Hematopoietic multipotent progenitor cell (in vitro differentiated cells): ENCODE results near the gene ITGB3. TPM values are rescaled to one million over a fixed set of nuclear protein-coding genes. Genes with fewer than 3 reads are reported as not detected.
"Not testable (repeated sequence)": the region's sequence is repeated elsewhere in the genome, so short reads cannot be mapped to it uniquely, and the experiment has no call there.

Experiments
- DNase-seq, 3 donors: peaks; one replicate each; pipeline ENCODE4 v3.0.0-alpha.2; 2011 to 2015; ENCODE audit warnings: low read depth in 2 of 3, low spot score in 2 of 3
- total RNA-seq: library from RNA; depleted of rRNA; stranded (reverse); fragments of >200 nt; gene quantifications from one replicate; pipeline ENCODE4 v1.2.3, GENCODE V29; 2012

ITGB3 gene
- total RNA-seq, 1 donor = 7.8 TPM

GRCh38 chr17:47243737-47244598 lies 9.7 kb upstream of the ITGB3 start:
- no peak for DNase-seq

GRCh38 chr17:47244697-47245096 lies 8.9 kb upstream of the ITGB3 start:
- DNase-seq = no peak

GRCh38 chr17:47246120-47246519 lies 7.5 kb upstream of the ITGB3 start:
- DNase-seq = no peak

DNA sequence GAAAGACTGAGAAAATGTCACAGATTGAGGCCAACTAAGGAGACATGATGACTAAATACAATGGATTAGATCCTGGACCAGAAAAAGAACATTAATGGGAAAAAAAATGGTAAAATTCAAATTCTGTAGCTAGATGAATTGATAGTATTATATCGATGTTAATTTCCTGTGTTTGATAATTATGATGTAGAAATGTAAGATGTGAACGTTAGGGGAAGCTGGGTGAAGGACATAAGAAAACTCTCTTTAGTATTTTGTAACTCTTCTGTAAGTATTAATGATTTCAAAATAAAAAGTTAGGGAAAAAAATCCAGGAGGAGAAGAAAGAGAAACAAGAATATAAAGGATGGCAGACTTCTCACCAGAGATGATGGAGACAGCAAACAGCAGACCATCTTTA lies 2.8 kb upstream of the ITGB3 start:
- DNase-seq = no peak

DNA sequence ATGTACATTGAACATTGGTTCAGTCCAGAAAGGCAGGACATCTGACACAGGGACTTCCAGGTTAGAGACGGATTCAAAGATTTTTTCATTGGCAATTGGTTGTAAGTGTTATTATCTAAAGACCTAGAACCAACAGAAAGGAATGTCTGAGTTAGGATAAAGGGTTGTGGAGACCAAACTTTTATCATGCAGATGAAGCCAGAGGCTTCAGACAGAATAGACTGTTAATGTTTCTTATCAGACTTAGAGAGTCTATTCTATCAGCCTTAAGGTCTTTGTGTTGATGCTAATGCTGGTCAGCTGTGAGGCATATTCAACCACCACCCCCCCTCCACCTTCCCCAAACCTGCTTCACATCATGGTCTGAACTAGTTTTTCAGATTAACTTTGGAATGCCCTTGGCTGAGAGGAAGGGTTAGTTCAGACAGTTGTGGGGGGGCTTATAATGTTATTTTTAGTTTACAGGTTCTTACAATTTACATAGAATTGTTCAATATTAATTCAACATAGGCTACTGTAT lies 2.1 kb upstream of the ITGB3 start:
- DNase-seq = no peak

DNA sequence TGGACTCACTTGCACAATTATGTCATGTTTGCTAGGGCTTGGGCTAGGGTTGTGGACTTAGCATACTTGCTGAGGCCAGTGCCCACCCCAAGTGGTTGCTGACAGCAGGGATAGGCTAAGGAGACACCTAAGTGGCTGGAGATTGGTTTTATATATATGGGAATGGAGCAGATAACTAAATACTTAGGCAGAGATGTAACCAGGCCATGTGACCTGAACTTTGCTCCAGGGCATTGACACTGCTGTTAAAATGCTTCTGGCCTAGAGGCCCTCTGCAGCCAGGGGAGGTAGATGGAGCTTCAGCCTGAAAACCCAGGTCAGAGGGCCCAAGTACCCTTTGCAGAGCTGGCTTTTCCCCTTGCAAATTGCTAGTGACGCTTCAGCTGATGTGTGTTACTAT lies 1.4 kb upstream of the ITGB3 start:
- no peak for DNase-seq

GRCh38 chr17:47252766-47253512 lies 688 bp upstream of the ITGB3 start:
- no peak for DNase-seq

DNA sequence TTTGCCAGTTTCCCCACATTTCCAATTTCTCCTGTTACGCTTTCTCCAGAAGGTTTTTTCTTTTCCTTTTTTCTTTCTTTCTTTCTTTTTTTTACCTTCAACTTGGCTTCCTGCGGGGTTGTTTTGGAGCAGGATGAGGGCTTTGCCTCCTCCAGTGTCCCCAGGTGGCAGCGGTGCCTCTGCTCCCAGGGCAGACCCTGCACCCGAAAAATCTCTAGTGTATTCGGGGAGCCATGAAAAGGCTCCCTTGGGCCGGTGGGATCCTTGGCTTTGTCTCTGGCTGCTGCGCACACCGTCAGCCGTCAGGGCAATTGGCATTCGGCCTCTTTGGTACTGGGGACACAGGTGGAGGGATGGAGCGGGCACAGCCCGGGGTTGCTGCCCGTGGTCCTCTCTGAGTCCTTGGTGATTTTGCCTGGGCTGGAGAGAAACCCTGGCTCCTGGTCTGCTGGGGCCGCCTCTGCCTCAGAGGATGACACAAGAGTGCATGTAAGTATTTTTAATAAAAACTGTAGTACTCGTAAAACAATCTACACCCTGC lies 846 bp downstream of the ITGB3 start:
- DNase-seq = no peak

DNA sequence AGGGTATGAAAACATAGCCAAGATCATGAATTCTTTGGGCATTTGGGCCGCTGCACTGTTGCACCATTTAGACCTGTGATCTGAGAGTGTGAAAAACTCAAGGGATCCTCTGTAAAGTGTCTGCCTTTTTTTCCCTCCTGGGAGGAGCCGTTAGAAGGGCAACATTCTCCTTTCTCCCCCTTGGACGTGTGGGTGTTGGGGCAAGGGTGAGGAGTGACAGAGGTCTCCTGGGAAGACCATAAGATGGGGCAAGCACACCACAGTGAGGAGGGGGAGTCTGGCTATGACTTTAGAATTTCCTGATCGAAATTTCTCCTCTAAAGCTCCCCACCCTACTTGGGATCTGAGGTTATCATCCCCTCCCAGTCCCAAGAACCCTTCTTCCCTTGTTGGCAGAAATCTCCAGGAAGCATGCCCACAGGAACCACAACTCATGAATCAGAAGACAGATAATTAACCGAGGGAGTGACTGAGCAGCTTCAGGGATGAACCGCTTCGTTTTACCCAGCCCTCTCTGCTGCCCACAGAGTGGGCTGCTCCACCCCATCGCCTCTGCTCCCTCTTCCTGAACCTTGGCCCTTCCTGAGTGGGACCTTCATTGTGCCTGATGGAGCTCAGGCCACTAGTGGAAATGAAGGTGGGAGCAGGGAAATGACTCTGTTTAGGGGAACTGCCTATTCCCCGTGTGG lies 4.2 kb downstream of the ITGB3 start:
- DNase-seq = peak in 2 of 3 donors; percentile 7 to 26

DNA sequence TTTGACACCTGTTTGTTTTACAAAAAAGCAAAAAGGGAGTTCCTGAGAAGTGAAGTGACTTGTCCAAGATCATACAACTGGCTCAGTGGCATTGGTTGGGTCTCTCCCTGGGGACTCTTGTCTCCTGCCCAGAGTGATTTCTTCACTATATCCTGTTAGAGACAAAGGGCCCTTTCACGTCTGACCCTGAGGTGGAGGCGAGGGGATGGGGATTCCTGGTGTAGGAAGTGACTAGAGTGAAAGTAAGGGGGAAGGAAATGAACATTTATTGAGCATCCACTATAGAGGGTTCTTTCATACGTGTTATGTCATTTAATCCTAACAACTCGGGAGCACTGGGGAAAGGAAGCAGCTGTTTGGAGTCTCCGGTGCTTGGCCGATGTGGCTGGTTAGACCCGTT lies 9.0 kb downstream of the ITGB3 start:
- no peak for DNase-seq

GRCh38 chr17:47264166-47264565 lies 10.5 kb downstream of the ITGB3 start:
- no peak for DNase-seq

- no peak for DNase-seq
Measured at GRCh38 chr17:47265983-47266541, 12.4 kb downstream of the ITGB3 start.

GRCh38 chr17:47266782-47267181 lies 13.2 kb downstream of the ITGB3 start:
- DNase-seq = no peak

DNA sequence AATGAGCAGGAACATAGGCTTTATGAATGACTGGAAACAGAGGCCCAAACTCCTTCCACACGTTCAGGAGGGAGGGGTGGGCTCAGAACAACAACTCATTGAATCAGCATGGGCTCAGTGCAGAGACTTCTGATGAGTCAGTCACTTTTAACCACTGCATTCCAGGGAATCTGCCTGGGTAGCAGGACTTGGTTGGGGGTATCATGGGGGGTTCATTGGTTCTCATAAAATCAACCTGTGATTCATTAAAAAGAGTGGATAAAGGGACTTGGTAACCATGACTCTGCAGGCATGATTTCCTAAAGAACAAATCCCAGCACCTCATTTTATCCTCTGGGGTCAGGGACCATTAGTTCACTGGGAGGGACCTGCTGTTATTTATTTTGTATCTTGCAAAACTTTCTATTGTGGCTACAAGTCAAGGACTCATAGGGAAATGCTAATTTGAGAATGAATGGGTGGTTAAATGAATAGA lies 13.8 kb downstream of the ITGB3 start:
- no peak for DNase-seq

GRCh38 chr17:47268964-47269363 lies 15.3 kb downstream of the ITGB3 start:
- DNase-seq = not testable (repeated sequence)

GRCh38 chr17:47269561-47270280 lies 16.1 kb downstream of the ITGB3 start:
- not testable (repeated sequence) for DNase-seq

- no peak for DNase-seq
Measured at GRCh38 chr17:47270946-47271705, 17.5 kb downstream of the ITGB3 start.

GRCh38 chr17:47272491-47272890 lies 18.9 kb downstream of the ITGB3 start:
- no peak for DNase-seq

GRCh38 chr17:47273245-47273644 lies 19.6 kb downstream of the ITGB3 start:
- DNase-seq = no peak
